GM21447 (cell line): Measurements from ENCODE around the gene PDZRN4.
"Not testable (repeated sequence)": the region's sequence is repeated elsewhere in the genome, so short reads cannot be mapped to it uniquely, and the experiment has no call there.

Experiments
- ATAC-seq: cut with Tn5 transposase; IDR thresholded peaks from one replicate; pipeline ENCODE4 v1.9.1; 2021; ENCODE audit not compliant: unreplicated experiment

PDZRN4 gene

DNA sequence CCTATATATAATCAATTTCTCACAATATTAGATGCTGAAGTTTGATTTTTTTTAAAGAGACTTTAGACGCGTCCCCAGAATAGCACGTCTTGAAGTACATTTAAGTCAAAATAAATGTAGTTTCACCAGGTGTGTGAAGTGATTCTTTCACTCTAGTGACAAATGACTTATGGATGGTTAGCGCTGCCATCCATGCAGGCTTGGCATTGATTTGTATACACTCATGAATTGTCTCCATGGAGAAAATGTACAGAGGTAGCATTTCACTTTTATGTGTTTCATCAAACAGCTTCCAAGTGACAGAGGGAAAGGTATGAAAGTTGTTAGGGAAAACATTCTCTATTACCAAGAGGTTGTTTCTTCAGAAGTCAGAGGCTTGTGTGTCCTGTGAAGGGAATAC is 360.8 kb downstream of the PDZRN4 start:
- ATAC-seq, result no peak

DNA sequence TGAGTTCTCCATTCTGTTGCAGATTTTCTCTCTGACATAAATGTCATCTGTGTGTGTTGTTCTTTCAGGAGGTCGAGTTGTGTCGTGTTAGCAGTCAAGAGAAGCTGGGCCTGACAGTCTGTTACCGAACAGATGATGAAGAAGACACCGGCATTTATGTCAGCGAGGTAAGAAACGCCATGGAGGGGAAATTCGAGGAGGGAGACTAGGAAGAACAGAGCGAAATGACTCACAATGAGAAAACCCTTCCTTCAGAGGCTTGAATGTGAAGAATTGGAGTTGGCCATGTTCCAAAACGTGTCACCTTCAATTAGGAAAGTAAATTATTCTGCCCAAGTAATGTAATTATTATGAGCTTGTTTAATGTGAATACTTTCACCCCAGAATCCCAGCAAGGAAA is 364.5 kb downstream of the PDZRN4 start:
- no peak for ATAC-seq

GRCh38 chr12:41556176-41556575 is 368.1 kb downstream of the PDZRN4 start:
- no peak for ATAC-seq

- ATAC-seq, result no peak
These were observed 369.2 kb downstream of the PDZRN4 start for GRCh38 chr12:41557344-41557743.

- no peak for ATAC-seq
These were observed 370.6 kb downstream of the PDZRN4 start for GRCh38 chr12:41558671-41559070.

GRCh38 chr12:41563051-41563450 is 374.9 kb downstream of the PDZRN4 start:
- no peak for ATAC-seq

DNA sequence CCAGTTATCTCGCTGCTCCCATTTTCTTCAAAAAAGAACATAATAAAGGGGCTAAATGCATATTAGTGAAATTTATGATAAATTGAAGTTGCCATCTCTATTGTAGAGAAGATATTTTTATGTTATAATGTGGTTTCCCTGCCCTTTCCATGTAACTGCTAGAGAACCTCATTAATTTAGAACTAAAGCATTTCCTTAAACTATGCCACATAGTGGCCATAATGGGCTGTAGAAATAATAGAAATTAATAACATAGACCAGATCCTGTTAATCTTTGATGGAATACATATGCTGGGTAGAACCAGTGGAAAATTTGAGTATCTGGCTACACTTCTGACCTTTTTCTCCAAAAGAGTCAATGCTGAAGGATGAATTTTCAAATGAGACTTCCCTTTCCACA is 376.7 kb downstream of the PDZRN4 start:
- ATAC-seq, result no peak

- ATAC-seq, result no peak
These were observed 378.6 kb downstream of the PDZRN4 start for GRCh38 chr12:41566703-41567102.

- no peak for ATAC-seq
These were observed 385.3 kb downstream of the PDZRN4 start for GRCh38 chr12:41573445-41573844.

DNA sequence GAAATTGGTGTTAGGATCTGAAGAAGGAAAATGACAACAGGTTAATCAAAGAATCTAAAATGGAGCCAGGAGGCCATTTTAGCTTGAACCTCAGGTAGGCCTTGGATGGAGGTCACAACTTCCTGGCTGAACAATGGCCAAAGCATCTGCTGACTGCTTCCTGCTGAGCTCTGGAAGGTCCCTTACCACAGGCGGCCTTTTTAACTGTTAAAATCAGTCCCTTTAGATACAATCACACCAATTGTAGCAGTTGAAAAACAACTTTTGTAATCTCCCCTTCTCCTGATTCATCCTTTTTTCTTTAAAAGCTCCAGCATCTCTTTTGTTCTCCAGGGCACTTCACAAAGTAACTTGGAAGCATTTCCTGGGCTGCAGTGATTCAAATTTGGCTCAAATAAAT is 388.8 kb downstream of the PDZRN4 start:
- no peak for ATAC-seq

GRCh38 chr12:41577995-41578394 is 389.9 kb downstream of the PDZRN4 start:
- no peak for ATAC-seq

DNA sequence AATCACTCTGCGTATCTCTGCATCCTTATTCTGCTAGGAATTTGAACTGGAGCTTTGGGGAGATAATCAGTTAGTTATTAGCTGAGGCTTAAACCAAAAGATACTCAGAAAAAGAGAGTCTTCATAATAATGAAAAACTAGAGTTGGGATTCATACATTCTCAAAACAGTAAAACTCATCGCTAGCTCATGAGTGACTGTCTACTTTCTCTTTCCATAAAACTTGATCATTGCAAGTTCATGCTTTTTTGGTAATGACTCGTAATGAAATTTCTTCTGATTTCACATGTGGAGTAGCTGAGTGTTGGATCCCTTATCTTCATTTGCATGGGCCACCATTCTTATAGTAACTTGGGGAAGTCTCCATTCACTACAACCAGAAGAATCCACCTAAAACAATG is 397.7 kb downstream of the PDZRN4 start:
- ATAC-seq, result no peak

DNA sequence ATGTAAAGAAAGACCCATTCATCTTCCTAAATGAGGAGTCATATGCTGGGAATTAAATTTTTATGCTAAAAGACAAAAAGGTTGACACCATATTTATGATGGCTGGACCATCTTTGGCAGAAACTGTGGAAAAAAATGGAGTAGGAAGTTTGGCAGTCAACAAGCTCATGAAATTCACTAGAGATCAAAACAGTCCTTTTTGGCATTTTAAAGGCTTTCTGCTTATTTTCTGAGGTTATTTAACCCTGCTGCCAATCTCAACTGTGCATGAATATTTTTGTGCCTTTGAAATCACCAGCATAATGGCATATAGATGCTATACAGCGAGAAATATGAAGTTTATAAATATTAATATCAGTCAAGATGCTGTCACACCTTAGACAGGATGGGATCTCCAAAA is 399.5 kb downstream of the PDZRN4 start:
- no peak for ATAC-seq

- ATAC-seq, result no peak
These were observed 401.8 kb downstream of the PDZRN4 start for GRCh38 chr12:41589878-41590277.

GRCh38 chr12:41596190-41596589 is 408.1 kb downstream of the PDZRN4 start:
- ATAC-seq, result no peak

- no peak for ATAC-seq
These were observed 416.7 kb downstream of the PDZRN4 start for GRCh38 chr12:41604830-41605229.

DNA sequence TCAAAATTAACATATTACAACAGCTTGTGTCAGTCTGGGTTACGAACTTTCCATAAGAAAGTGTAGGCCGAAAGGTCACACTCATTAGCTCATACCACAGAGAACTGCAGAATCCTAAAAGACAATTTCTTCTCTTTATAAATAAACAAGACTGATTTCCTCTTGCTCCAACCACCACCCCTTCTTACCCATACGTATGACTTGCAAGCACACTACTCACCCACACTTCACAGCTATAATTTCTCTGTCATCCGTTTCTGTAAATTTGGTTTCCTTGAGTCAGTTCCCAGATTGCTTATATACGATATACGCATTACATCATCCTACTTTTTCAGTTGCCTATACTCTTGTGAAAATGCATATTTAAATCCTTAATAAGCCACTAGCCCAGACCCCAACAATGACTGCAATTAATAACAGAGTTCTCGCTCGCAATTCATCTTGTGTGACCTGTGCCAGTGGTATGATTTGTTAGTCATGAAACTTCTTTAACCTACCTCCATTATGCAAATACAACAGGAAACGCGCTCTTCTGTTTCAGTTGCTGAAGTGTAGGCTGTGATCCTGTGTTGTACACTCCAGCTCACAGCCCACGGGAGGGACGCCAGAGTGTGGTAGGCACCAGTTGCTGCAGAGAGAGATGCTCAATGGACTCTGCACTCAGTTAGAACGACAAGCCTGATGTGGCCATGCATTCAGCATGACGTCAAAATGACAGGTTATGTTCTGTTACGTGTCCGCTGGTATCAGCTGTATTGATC is 417.6 kb downstream of the PDZRN4 start:
- ATAC-seq, result no peak

DNA sequence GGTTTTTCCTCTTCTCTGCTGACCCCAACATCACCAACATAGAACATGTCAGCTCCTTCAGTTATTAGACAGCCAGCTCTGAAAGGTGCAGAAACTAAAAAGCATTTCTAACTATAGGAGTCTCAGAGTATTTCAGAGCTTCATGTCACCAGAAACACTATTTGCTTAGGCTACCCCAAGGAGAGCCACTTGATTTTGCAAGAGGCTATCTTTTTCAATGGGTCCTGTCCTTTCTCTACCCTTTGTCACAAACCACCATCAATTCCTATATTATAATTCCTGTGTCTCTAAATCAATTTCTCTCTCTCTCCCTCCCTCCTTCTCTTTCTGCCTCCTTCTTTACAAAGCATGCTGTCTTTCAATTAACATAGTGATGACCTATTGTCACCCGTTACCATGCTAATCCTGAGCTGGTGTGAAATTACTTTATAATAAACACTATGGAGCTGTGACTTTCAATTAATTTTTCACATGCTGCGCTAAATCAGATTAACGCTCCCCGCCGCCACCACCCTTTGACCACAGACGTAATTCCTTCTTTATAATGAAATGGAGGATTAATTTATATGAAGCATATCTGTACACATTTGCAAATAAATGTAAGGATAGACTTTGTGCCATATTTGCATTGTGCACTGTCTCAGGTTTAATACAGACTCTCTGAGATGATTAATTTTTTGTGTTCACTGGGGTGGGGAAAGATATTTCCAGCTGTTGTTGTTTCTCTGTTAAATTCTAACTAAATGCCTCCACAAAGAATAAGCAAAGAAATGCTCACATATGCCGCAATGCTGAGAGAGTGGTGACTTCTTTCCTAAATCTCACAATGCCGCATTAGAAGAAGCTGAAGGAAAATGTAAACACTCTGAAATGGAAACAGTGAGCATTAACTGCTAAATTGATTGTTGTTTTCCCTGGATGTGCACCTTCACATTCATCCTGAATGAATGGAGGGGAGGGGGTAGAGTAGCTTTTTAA is 418.6 kb downstream of the PDZRN4 start:
- no peak for ATAC-seq

GRCh38 chr12:41612892-41613557 is 424.9 kb downstream of the PDZRN4 start:
- ATAC-seq, result no peak

DNA sequence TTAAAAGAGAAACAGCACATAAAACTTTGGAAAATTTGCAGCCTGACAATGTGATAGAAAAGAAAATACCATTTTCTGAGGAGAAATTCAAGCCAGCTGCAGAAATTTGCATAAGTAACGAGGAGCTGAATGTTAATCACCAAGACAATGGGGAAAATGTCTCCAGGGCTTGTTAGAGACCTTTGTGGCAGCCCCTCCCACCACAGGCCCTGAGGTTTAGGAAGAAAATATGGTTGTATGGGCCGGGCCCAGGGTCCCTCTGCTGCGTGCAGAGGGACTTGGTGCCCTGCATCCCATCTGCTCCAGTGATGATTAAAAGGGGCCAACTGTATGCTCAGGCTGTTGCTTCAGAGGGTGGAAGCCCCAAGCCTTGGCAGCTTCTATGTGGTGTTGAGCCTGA is 427.1 kb downstream of the PDZRN4 start:
- not testable (repeated sequence) for ATAC-seq

GRCh38 chr12:41619705-41620104 is 431.6 kb downstream of the PDZRN4 start:
- ATAC-seq, result no peak

DNA sequence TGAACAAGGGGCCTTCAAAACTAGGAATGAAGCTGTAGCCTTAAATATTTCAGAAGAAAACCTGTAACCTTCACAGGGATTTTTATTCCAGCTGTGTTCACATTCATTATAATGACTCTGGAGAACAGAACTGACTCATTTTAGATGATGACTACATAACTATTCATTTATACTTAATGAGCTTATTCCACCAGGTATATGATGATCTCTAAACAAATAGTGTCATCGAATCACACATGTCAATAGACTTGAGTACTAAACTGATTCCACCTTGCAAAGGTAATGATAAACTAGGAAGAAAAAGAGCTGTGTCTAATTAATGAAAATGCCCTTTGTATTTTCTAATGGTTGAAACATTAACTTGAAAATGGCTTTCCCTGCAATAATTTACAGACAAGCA is 433.2 kb downstream of the PDZRN4 start:
- ATAC-seq, result no peak
